ENCODE results near the gene DCST1.

DCST1 gene

GRCh38 chr1:155053531-155054105 lies 20.0 kb downstream of the DCST1 start:
- POLR2A ChIA-PET: interaction anchor here (0.9 to 1.2 kb wide), 3 partner anchors 9 to 54 kb away, joined by 3 to 4 read pairs (median 3); no protein-coding TSS in a partner anchor
- TF ChIP-seq SP1 (IDR thresholded peaks at IDR 0.05) (no peak), NFRKB (IDR thresholded peaks at IDR 0.05) (no peak), BHLHE40 (IDR thresholded peaks at IDR 0.05; ENCODE audit: borderline replicate concordance) (no peak), CTBP1 (IDR thresholded peaks at IDR 0.05; ENCODE audit: borderline replicate concordance) (no peak), SUZ12 (IDR thresholded peaks at IDR 0.05) (no peak), PKNOX1 (IDR thresholded peaks at IDR 0.05) (no peak), L3MBTL2 (conservative IDR thresholded peaks at IDR 0.05) (no peak), HDGF (IDR thresholded peaks at IDR 0.05; ENCODE audit: borderline replicate concordance) (no peak), FOXK2 (IDR thresholded peaks at IDR 0.05) (no peak)
- CTCF ChIA-PET: interaction anchor here (0.8 to 3.0 kb wide), 3 partner anchors 9 to 119 kb away, joined by 3 to 9 read pairs (median 5); partner anchors contain the start of gene KRTCAP2
- no peak for DNase-seq (ENCODE audit: extremely low spot score)

- TF ChIP-seq LEF1 (IDR thresholded peaks at IDR 0.05; ENCODE audit: borderline replicate concordance) (no peak), HDGF (IDR thresholded peaks at IDR 0.05; ENCODE audit: borderline replicate concordance) (no peak), SP1 (IDR thresholded peaks at IDR 0.05) (no peak), FOXA1 (IDR thresholded peaks at IDR 0.05) (no peak), TARDBP (IDR thresholded peaks at IDR 0.05) (no peak), L3MBTL2 (conservative IDR thresholded peaks at IDR 0.05) (no peak), BHLHE40 (IDR thresholded peaks at IDR 0.05; ENCODE audit: borderline replicate concordance) (no peak), ARNT (IDR thresholded peaks at IDR 0.05) (no peak), NFRKB (IDR thresholded peaks at IDR 0.05) (no peak), FOXM1 (IDR thresholded peaks at IDR 0.05; ENCODE audit: borderline replicate concordance) (no peak), ELF4 (IDR thresholded peaks at IDR 0.05) (no peak), ZNF384 (IDR thresholded peaks at IDR 0.05) (no peak), SUZ12 (IDR thresholded peaks at IDR 0.05) (no peak), CTBP1 (IDR thresholded peaks at IDR 0.05; ENCODE audit: borderline replicate concordance) (no peak), PKNOX1 (IDR thresholded peaks at IDR 0.05) (no peak), FOXK2 (IDR thresholded peaks at IDR 0.05) (no peak)
- POLR2A ChIA-PET: interaction anchor here (0.6 to 1.1 kb wide), 3 partner anchors 28 to 186 kb away, joined by 3 to 4 read pairs (median 4); partner anchors contain the start of gene SLC50A1
- CTCF ChIA-PET: interaction anchor here (0.6 to 1.5 kb wide), 4 partner anchors 9 to 385 kb away, joined by 3 read pairs; no protein-coding TSS in a partner anchor
- no peak for DNase-seq (ENCODE audit: extremely low spot score)
Measured at GRCh38 chr1:155057104-155057503, 23.5 kb downstream of the DCST1 start.

- TF ChIP-seq CTBP1 (IDR thresholded peaks at IDR 0.05; ENCODE audit: borderline replicate concordance): no peak
- TF ChIP-seq L3MBTL2 (conservative IDR thresholded peaks at IDR 0.05): no peak
- no peak for TF ChIP-seq FOXK2 (IDR thresholded peaks at IDR 0.05)
- TF ChIP-seq ELF4 (IDR thresholded peaks at IDR 0.05): no peak
- TF ChIP-seq BHLHE40 (IDR thresholded peaks at IDR 0.05; ENCODE audit: borderline replicate concordance): no peak
- ChIA-PET CTCF (interaction anchor here (0.7 to 2.5 kb wide), 2 partner anchors 8 to 27 kb away, joined by 3 to 11 read pairs; no protein-coding TSS in a partner anchor), POLR2A (interaction anchor here (0.6 to 1.1 kb wide), 2 partner anchors 78 to 186 kb away, joined by 3 to 4 read pairs; partner anchors contain the start of gene SLC50A1)
- DNase-seq (ENCODE audit: extremely low spot score): no peak
Measured at GRCh38 chr1:155057788-155058211, 24.2 kb downstream of the DCST1 start.

- ChIA-PET CTCF (interaction anchor here (0.6 to 3.2 kb wide), 7 partner anchors 15 to 105 kb away, joined by 3 to 33 read pairs (median 3); partner anchors contain the start of genes PBXIP1 and PYGO2), POLR2A (interaction anchor here (1.3 kb wide), 2 partner anchors 10 to 99 kb away, joined by 4 read pairs; partner anchors contain the start of gene PYGO2)
- no peak for TF ChIP-seq SUZ12 (IDR thresholded peaks at IDR 0.05)
- TF ChIP-seq LEF1 (IDR thresholded peaks at IDR 0.05; ENCODE audit: borderline replicate concordance): no peak
- no peak for TF ChIP-seq HDGF (IDR thresholded peaks at IDR 0.05; ENCODE audit: borderline replicate concordance)
- TF ChIP-seq ARNT (IDR thresholded peaks at IDR 0.05): no peak
- TF ChIP-seq L3MBTL2 (conservative IDR thresholded peaks at IDR 0.05): no peak
- TF ChIP-seq TARDBP (IDR thresholded peaks at IDR 0.05): no peak
- no peak for TF ChIP-seq BHLHE40 (IDR thresholded peaks at IDR 0.05; ENCODE audit: borderline replicate concordance)
- TF ChIP-seq CTBP1 (IDR thresholded peaks at IDR 0.05; ENCODE audit: borderline replicate concordance): no peak
- TF ChIP-seq FOXA1 (IDR thresholded peaks at IDR 0.05): no peak
- no peak for TF ChIP-seq FOXM1 (IDR thresholded peaks at IDR 0.05; ENCODE audit: borderline replicate concordance)
- TF ChIP-seq PKNOX1 (IDR thresholded peaks at IDR 0.05): no peak
- TF ChIP-seq ELF4 (IDR thresholded peaks at IDR 0.05): no peak
- no peak for TF ChIP-seq ZNF384 (IDR thresholded peaks at IDR 0.05)
- TF ChIP-seq FOXK2 (IDR thresholded peaks at IDR 0.05): no peak
- no peak for TF ChIP-seq NFRKB (IDR thresholded peaks at IDR 0.05)
- no peak for DNase-seq (ENCODE audit: extremely low spot score)
Measured at GRCh38 chr1:155060736-155061135, 27.1 kb downstream of the DCST1 start.

- TF ChIP-seq ELF4 (IDR thresholded peaks at IDR 0.05) (no peak), FOXK2 (IDR thresholded peaks at IDR 0.05) (no peak), ARNT (IDR thresholded peaks at IDR 0.05) (no peak), HDGF (IDR thresholded peaks at IDR 0.05; ENCODE audit: borderline replicate concordance) (no peak; the same call in 1 of the 2 replicates), FOXA1 (IDR thresholded peaks at IDR 0.05) (no peak), SP1 (IDR thresholded peaks at IDR 0.05) (no peak), L3MBTL2 (conservative IDR thresholded peaks at IDR 0.05) (no peak), CTBP1 (IDR thresholded peaks at IDR 0.05; ENCODE audit: borderline replicate concordance) (no peak), ZNF384 (IDR thresholded peaks at IDR 0.05) (no peak), BHLHE40 (IDR thresholded peaks at IDR 0.05; ENCODE audit: borderline replicate concordance) (no peak), PKNOX1 (IDR thresholded peaks at IDR 0.05) (no peak), LEF1 (IDR thresholded peaks at IDR 0.05; ENCODE audit: borderline replicate concordance) (no peak), NFRKB (IDR thresholded peaks at IDR 0.05) (no peak), FOXM1 (IDR thresholded peaks at IDR 0.05; ENCODE audit: borderline replicate concordance) (no peak), TARDBP (IDR thresholded peaks at IDR 0.05) (no peak), SUZ12 (IDR thresholded peaks at IDR 0.05) (no peak)
- ChIA-PET CTCF (interaction anchor here (0.6 to 3.2 kb wide), 21 partner anchors 9 to 530 kb away, joined by 3 to 33 read pairs (median 3); partner anchors contain the start of genes ADAM15, DPM3, EFNA3 and LENEP), POLR2A (interaction anchor here (0.7 to 1.4 kb wide), 5 partner anchors 11 to 111 kb away, joined by 3 to 7 read pairs (median 4); partner anchors contain the start of genes PBXIP1 and PYGO2)
- peak; percentile 88 for DNase-seq (ENCODE audit: extremely low spot score)
Measured at GRCh38 chr1:155061381-155062150, 27.9 kb downstream of the DCST1 start.

All from HEK293T (cell line).